K562 (cell line): ENCODE results near the gene MBOAT1. TPM values are rescaled to one million over a fixed set of nuclear protein-coding genes. Genes with fewer than 3 reads are reported as not detected.

Experiments
- ATAC-seq: fragments of 200-7000 bp; cut with Tn5 transposase; 3 replicates; pipeline ENCODE4 v1.9.1; 2020; ENCODE audit warnings: moderate library complexity
- BruUV-seq: library from RNA; stranded (reverse); fragments of 400-500 nt; replicated peaks from 2 replicates; lab custom pipeline; 2021; lab: Mats Ljungman, UMichigan
- CTCF ChIA-PET: fragments of 300-600 bp; formaldehyde crosslinking; extraction: SDS; loops from one replicate; lab custom pipeline; 2021; ENCODE audit warnings: low intra/inter-chr PET ratio; lab: Yijun Ruan, JAX
- POLR2A ChIA-PET: fragments of 300-600, 350-650 bp; sonication (Branson Sonifier 250); formaldehyde crosslinking; extraction: SDS; loops from one replicate; lab custom pipeline; 2021; ENCODE audit warnings: antibody characterized with exemption, inconsistent platforms; lab: Yijun Ruan, JAX
- DNase-seq, 4 experiments: peaks; one replicate each; pipeline versions ENCODE4 v3.0.0 to v3.0.0-alpha.2; 2011 to 2018; ENCODE audit warnings: low spot score in 3 of 4, mixed read lengths in 3 of 4; ENCODE audit errors: extremely low read depth in 1 of 4
- FAIRE-seq: peaks from 2 replicates; lab custom pipeline; 2011; peaks lifted over from hg19 to GRCh38; lab: Jason Lieb, UNC
- H2AFZ ChIP-seq: 2 replicates; pipeline ENCODE4 v1.6.0; 2011; ENCODE audit warnings: low read depth, low read length, control low read depth, inconsistent platforms
- H3K27ac ChIP-seq: fragments of 200-600 bp; 3 replicates; pipeline ENCODE4 v1.8.0; 2011; ENCODE audit warnings: low read depth, mild to moderate bottlenecking, control low read depth, inconsistent platforms, low read length, moderate library complexity, mixed read lengths; ENCODE audit errors: extremely low read depth
- H3K27me3 ChIP-seq, 2 experiments: fragments of 300-600 bp in 1 of 2; 2 replicates in 1 of 2; 3 replicates in 1 of 2; pipeline versions ENCODE4 v1.6.0 to v1.8.0; 2011; ENCODE audit warnings: inconsistent platforms in 2 of 2, low read length in 2 of 2, mild to moderate bottlenecking in 1 of 2, mixed read lengths in 1 of 2, moderate library complexity in 1 of 2; ENCODE audit not compliant: control insufficient read depth in 2 of 2, insufficient read depth in 2 of 2
- H3K36me3 ChIP-seq: fragments of 300-600 bp; 3 replicates; pipeline ENCODE4 v1.8.0; 2011; ENCODE audit warnings: mild to moderate bottlenecking, low read length, inconsistent platforms; ENCODE audit not compliant: control insufficient read depth, insufficient read depth
- H3K4me1 ChIP-seq, 2 experiments: fragments of 200-600 bp in 1 of 2; replicated peaks in 1 of 2; 2 replicates in 1 of 2; 3 replicates in 1 of 2; pipeline versions ENCODE4 v1.5.1 to v1.8.0; 2011; ENCODE audit warnings: inconsistent platforms in 2 of 2, low read length in 2 of 2, mild to moderate bottlenecking in 1 of 2, mixed read lengths in 1 of 2, moderate library complexity in 1 of 2; ENCODE audit not compliant: control insufficient read depth in 2 of 2, insufficient read depth in 2 of 2
- H3K4me2 ChIP-seq: 2 replicates; pipeline ENCODE4 v1.6.1; 2011; ENCODE audit warnings: low read length, control low read depth, inconsistent platforms, mixed read lengths; ENCODE audit not compliant: insufficient read depth
- H3K4me3 ChIP-seq: fragments of 200-600 bp; sonication (generic), shearing (Covaris generic); 2 replicates; pipeline ENCODE4 v1.5.1; 2016; ENCODE audit warnings: control low read depth, inconsistent platforms
- H3K79me2 ChIP-seq: fragments of 200-600 bp; 3 replicates; pipeline ENCODE4 v1.8.0; 2011; ENCODE audit warnings: low read length, inconsistent platforms; ENCODE audit not compliant: control insufficient read depth, insufficient read depth
- H3K9ac ChIP-seq, 2 experiments: 2 replicates each; pipeline versions ENCODE4 v1.6.0 to v1.6.1; 2011; ENCODE audit warnings: low read depth in 2 of 2, low read length in 2 of 2, control low read depth in 1 of 2, inconsistent platforms in 1 of 2, mild to moderate bottlenecking in 1 of 2, mixed read lengths in 1 of 2; ENCODE audit not compliant: insufficient read depth in 1 of 2
- H3K9me1 ChIP-seq: one replicate; pipeline ENCODE4 v1.6.0; 2011; ENCODE audit warnings: inconsistent platforms, mild to moderate bottlenecking, low read length, moderate library complexity; ENCODE audit not compliant: control insufficient read depth, insufficient read depth
- H3K9me3 ChIP-seq: replicated peaks from 2 replicates; pipeline ENCODE4 v1.5.1; 2011; ENCODE audit warnings: low read depth, low read length, inconsistent platforms; ENCODE audit not compliant: control insufficient read depth, insufficient read depth
- H4K20me1 ChIP-seq: replicated peaks from 2 replicates; pipeline ENCODE4 v1.6.1; 2011; ENCODE audit warnings: low read length, inconsistent platforms, mixed read lengths; ENCODE audit not compliant: control insufficient read depth, insufficient read depth
- JUND ChIP-seq, 2 experiments: IDR thresholded peaks; 2 replicates in 1 of 2; 3 replicates in 1 of 2; pipeline ENCODE4 v1.6.1; 2011; ENCODE audit warnings: borderline replicate concordance in 2 of 2, low read depth in 2 of 2, low read length in 2 of 2, improper control_type of control experiment in 1 of 2, missing biosample characterization in 1 of 2, missing genetic modification characterization in 1 of 2, missing genetic modification reagents in 1 of 2
- MEF2A ChIP-seq: IDR thresholded peaks from 2 replicates; pipeline ENCODE4 v1.6.1; 2011; ENCODE audit warnings: low read depth, mild to moderate bottlenecking, low read length, moderate library complexity; ENCODE audit not compliant: control insufficient read depth
- MEF2D ChIP-seq: conservative IDR thresholded peaks from 2 replicates; pipeline ENCODE4 v1.6.1; 2016; ENCODE audit warnings: low read depth, missing genetic modification characterization, missing compliant biosample characterization
- MEIS2 ChIP-seq: fragments of 450-650 bp; IDR thresholded peaks from 2 replicates; pipeline ENCODE4 v1.6.1; 2014; ENCODE audit warnings: mild to moderate bottlenecking; ENCODE audit not compliant: partially characterized antibody
- TFAM ChIP-seq: fragments of 250-450 bp; sonication (Bioruptor Pico); conservative IDR thresholded peaks from 2 replicates; pipeline ENCODE4 v1.5.0; 2021; ENCODE audit warnings: mild to moderate bottlenecking, moderate library complexity
- WGBS: fragments of 100-300 bp; shearing (Covaris generic); methylation state at CpG from one replicate; pipeline ENCODE4 v1.1.6; 2016; ENCODE audit warnings: low coverage, mixed read lengths; ENCODE audit not compliant: insufficient coverage; ENCODE audit errors: missing lambda C conversion rate; 5-methylcytosine and 5-hydroxymethylcytosine counted together
- in situ Hi-C: fragments of 300-500 bp; cut with MboI; formaldehyde crosslinking; loops from 4 replicates; pipeline ENCODE4 v1.15.0; 2018; ENCODE audit warnings: inconsistent platforms, mixed read lengths
- intact Hi-C: fragments of 100-400 bp; cut with micrococcal nuclease; formaldehyde crosslinking; loops from 2 replicates; pipeline ENCODE4 v1.14.2; 2022
- polyA plus RNA-seq, 8 experiments: library from polyadenylated mRNA; depleted of rRNA in 4 of 8; stranded (reverse) in 5 of 8; unstranded in 3 of 8; fragments of >200 nt; fragmentation: Nextera tagmentation in 2 of 8; fragmentation: Illumina TruSeq in 1 of 8; extraction: Ambion mirVana in 2 of 8; extraction: Trizol in 1 of 8; gene quantifications; 2 replicates each; pipeline versions ENCODE4 v1.2.1 to v1.2.3, GENCODE V29; 2011 to 2014; ENCODE audit warnings: inconsistent platforms in 1 of 8, missing spikeins in 1 of 8
- total RNA-seq, 7 experiments: library from RNA; depleted of rRNA in 6 of 7; stranded (reverse); fragments of >200 nt in 6 of 7; fragmentation: Illumina TruSeq in 2 of 7; extraction: Trizol in 2 of 7; gene quantifications; 2 replicates each; pipeline versions ENCODE4 v1.2.1 to v1.2.3, GENCODE V29; 2011 to 2021; ENCODE audit warnings: low replicate concordance in 1 of 7

MBOAT1 gene
- total and polyA plus RNA-seq, 9 of the 15 experiments (the other 6 are each of a cell fraction or from before 2014, with no cell fraction given) = 0.13 to 16.5 (median 10.3) TPM

DNA sequence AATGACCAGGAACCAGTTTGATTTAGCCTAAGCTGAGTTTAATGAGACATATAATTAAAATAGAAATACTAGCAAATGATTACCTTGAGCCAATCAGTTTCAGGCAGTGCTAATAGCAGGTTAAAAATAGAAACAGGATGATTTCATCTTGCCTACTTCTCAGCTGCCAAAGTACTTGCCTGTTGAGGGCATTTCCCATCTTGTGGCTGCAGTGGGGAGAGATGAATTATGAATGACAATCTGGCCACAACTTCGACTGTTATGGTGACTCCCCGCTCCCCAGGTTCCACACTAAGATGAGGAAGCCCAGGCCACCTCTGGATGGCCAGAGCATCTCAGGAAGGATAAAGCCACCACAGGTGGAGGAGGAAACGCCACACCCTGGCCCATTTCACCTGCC is 31.3 kb downstream of the MBOAT1 start:
- Histone ChIP-seq H3K9me1 (no peaks in the 10 kb centered on the region), H3K4me2 (no peak overlapping the region), H3K79me2 (no peaks in the 10 kb centered on the region), H3K9me3 (no peaks in the 10 kb centered on the region), H3K4me3 (no peak overlapping the region), H3K36me3 (no peaks in the 10 kb centered on the region), H2AFZ (no peak overlapping the region), H3K27ac (no peak overlapping the region), H4K20me1 (no peaks in the 10 kb centered on the region), H3K27me3 (no peaks in the 10 kb centered on the region), H3K9ac (no peak overlapping the region), H3K4me1 (no peaks in the 10 kb centered on the region; a peak in 1 of 5 replicates)
- no TSS peak for BruUV-seq
- ChIA-PET POLR2A (interaction anchor here (0.6 to 1.0 kb wide), 2 partner anchors 10 to 11 kb away, joined by 3 read pairs; no protein-coding TSS in a partner anchor), CTCF (no interaction called here)
- in situ Hi-C loops = no loop called here
- WGBS = 40% methylated on average over 3 of the region's 3 CpGs
- ATAC-seq = no peak
- no peak for DNase-seq
- peak; percentile 29 for FAIRE-seq
- TF ChIP-seq MEIS2 (peak; percentile 2), MEF2D (0 out of 2 replicates have a peak, but pooled peaks have one; percentile 23), TFAM (CRISPR knock-in tag) (no peak), JUND (IDR thresholded peaks at IDR 0.05; ENCODE audit: borderline replicate concordance, low read depth, low read length) (no peak), JUND (tag; IDR thresholded peaks at IDR 0.05; ENCODE audit: borderline replicate concordance, low read depth, low read length) (peak; percentile 11; the same call in 1 of the 3 replicates), MEF2A (0 out of 2 replicates have a peak, but pooled peaks have one; percentile 6)
- intact Hi-C loops = no loop called here
